Measurements from ENCODE around the gene LIX1L.

DNA sequence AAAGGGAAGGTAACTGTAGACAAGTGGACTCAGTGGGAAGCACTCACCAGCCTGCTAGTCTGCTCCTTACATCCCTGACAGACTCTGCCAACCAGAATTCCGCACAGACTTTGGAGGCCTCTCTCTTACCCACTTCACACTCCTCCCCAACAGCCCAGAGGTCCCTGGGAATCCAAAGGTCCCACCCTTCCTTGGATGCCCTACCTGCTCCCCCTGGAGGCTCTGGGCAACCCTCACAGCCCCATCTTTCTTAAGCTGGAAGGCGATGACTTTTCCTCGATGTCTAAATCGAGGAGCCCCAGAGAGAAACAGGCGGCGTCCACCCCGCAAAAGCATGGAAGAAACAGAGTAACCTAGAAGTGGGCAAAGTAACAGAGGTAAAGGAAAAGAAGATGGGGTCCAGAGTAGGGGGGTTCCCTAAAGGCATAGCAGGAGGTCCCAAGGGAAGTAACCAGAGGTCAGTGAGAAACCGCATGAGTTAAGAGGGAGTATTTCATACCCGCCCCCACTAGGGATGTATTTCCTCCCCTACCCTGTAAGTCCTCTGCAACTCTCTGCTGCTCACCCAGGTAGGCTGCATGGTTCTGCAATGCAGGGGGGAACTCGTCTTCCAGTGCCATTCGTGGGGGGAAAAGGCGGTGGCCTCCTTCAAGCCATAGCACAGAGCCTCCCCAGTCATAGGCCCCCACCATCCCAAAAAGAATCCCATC lies 56.4 kb downstream of the LIX1L start:
- no peak for TF ChIP-seq GATA2 (IDR thresholded peaks at IDR 0.05; ENCODE audit: low read depth, low read length)
- TF ChIP-seq GATA3 (IDR thresholded peaks at IDR 0.05; ENCODE audit: low read depth, low read length) = no peak
